Upper lobe of left lung (tissue), 6 donors: ENCODE measurements around the gene PRICKLE2. TPM values are rescaled to one million over a fixed set of nuclear protein-coding genes. Genes with fewer than 3 reads are reported as not detected.

Experiments used
- ATAC-seq, 2 donors: fragments of 200-7000 bp; cut with Tn5 transposase; one replicate each; pipeline ENCODE4 v1.9.1; 2022; ENCODE audit warnings: mild to moderate bottlenecking in 2 of 2, moderate library complexity in 2 of 2; ENCODE audit not compliant: low FRiP score in 2 of 2
- DNase-seq, 2 donors: peaks; one replicate each; pipeline ENCODE4 v3.0.0-alpha.2; 2019 to 2020
- H3K27ac ChIP-seq, 4 donors: fragments of 200-600 bp; sonication (generic); one replicate each; pipeline ENCODE4 v1.5.1; 2016 to 2019
- H3K27me3 ChIP-seq, 4 donors: fragments of 200-600 bp; sonication (generic); one replicate each; pipeline ENCODE4 v1.5.1; 2017 to 2019
- H3K36me3 ChIP-seq, 4 donors: fragments of 200-600 bp; sonication (generic); one replicate each; pipeline ENCODE4 v1.5.1; 2016 to 2019
- H3K4me1 ChIP-seq, 4 donors: fragments of 200-600 bp; sonication (generic); one replicate each; pipeline ENCODE4 v1.5.1; 2018 to 2019
- H3K4me3 ChIP-seq, 4 donors: fragments of 200-600 bp; sonication (generic); one replicate each; pipeline ENCODE4 v1.5.1; 2017 to 2019; ENCODE audit warnings: mild to moderate bottlenecking in 2 of 4, moderate library complexity in 1 of 4
- H3K9me3 ChIP-seq, 4 donors: fragments of 200-600 bp; sonication (generic); one replicate each; pipeline ENCODE4 v1.5.1; 2018 to 2019
- CTCF ChIP-seq, 6 experiments: fragments of 450-650 bp in 4 of 6; fragments of 200-600 bp in 2 of 6; sonication (generic) in 2 of 6; IDR thresholded peaks; one replicate each; pipeline ENCODE4 v1.5.1; 2016 to 2019; ENCODE audit warnings: antibody characterized with exemption in 6 of 6
- EP300 ChIP-seq, 4 donors: sonication (generic); formaldehyde crosslinking; IDR thresholded peaks; one replicate each; pipeline ENCODE4 v1.5.1; 2017; ENCODE audit warnings: antibody characterized with exemption in 4 of 4, control low read depth in 2 of 4
- POLR2A ChIP-seq, 4 donors: fragments of 450-650 bp; IDR thresholded peaks; one replicate each; pipeline ENCODE4 v1.5.1; 2016 to 2017; ENCODE audit warnings: antibody characterized with exemption in 4 of 4, mild to moderate bottlenecking in 2 of 4
- POLR2AphosphoS5 ChIP-seq, 2 donors: sonication (generic); formaldehyde crosslinking; IDR thresholded peaks; one replicate each; pipeline ENCODE4 v1.5.1; 2017; ENCODE audit warnings: antibody characterized with exemption in 2 of 2
- WGBS, 2 donors: methylation state at CpG; one replicate each; pipeline ENCODE4 v1.1.5; 2017 to 2018; 5-methylcytosine and 5-hydroxymethylcytosine counted together
- total RNA-seq, 6 donors: library from RNA; depleted of rRNA in 4 of 6; stranded (reverse); fragments of >200 nt in 4 of 6; gene quantifications; one replicate each; pipeline versions ENCODE4 v1.1.0 to v1.2.1, GENCODE V29; 2016 to 2021
- donor health status: DM: no; HTN: no; CAD: no; lungs with moderate emphysema.
- donor health status: DM: no; HTN: yes; CAD: no; lungs with severe emphysema.

PRICKLE2 gene
- total RNA-seq, 6 donors from 2014 or later: 28.3 to 68.9 (median 36.3) TPM

- TF ChIP-seq POLR2AphosphoS5 (IDR thresholded peaks at IDR 0.05): no peak
- no peak for TF ChIP-seq EP300 (IDR thresholded peaks at IDR 0.05)
- TF ChIP-seq POLR2A (IDR thresholded peaks at IDR 0.05): no peak
- TF ChIP-seq CTCF (IDR thresholded peaks at IDR 0.05): no peak
- DNase-seq: no peak
- H3K27ac ChIP-seq: peak overlapping the region; percentile 68 to 83 (median 76)
- no peaks in the 10 kb centered on the region for H3K9me3 ChIP-seq
- 55 to 57% methylated on average over 2 of the region's 2 CpGs for WGBS, 2 donors
- peak overlapping the region in 1 of 4 donors; percentile 29 for H3K4me3 ChIP-seq
- no peak for ATAC-seq
- no peaks in the 10 kb centered on the region for H3K36me3 ChIP-seq
- no peaks in the 10 kb centered on the region for H3K27me3 ChIP-seq
- peaks cover 37 to 73% (median 45%) of the 10 kb centered on the region in 4 donors for H3K4me1 ChIP-seq
These were observed 10.2 kb downstream of the PRICKLE2 start for GRCh38 chr3:64215103-64215502.

GRCh38 chr3:64214381-64215018 lies 10.8 kb downstream of the PRICKLE2 start:
- Histone ChIP-seq H3K9me3 (no peaks in the 10 kb centered on the region), H3K4me3 (peak overlapping the region in 2 of 4 donors; percentile 18 to 29), H3K4me1 (peaks cover 34 to 75% (median 44%) of the 10 kb centered on the region in 4 donors), H3K27me3 (no peaks in the 10 kb centered on the region), H3K36me3 (no peaks in the 10 kb centered on the region), H3K27ac (peak overlapping the region; percentile 68 to 83 (median 76))
- 24 to 35% methylated on average over 11 of the region's 11 CpGs for WGBS, 2 donors
- DNase-seq (peak in 1 of 2 donors; percentile 40), ATAC-seq (peak in 1 of 2 donors; percentile 72)
- TF ChIP-seq CTCF (IDR thresholded peaks at IDR 0.05): no peak
- no peak for TF ChIP-seq EP300 (IDR thresholded peaks at IDR 0.05)
- TF ChIP-seq POLR2AphosphoS5 (IDR thresholded peaks at IDR 0.05): no peak

- no peak for DNase-seq
- peak in 1 of 2 donors; percentile 22 for TF ChIP-seq POLR2AphosphoS5 (IDR thresholded peaks at IDR 0.05)
- TF ChIP-seq POLR2A (IDR thresholded peaks at IDR 0.05): no peak
- peaks cover 34 to 74% (median 45%) of the 10 kb centered on the region in 4 donors for H3K4me1 ChIP-seq
- WGBS, 2 donors: 12 to 13% methylated on average over 7 to 8 of the region's 8 CpGs
- ATAC-seq: peak in 1 of 2 donors; percentile 77
- H3K36me3 ChIP-seq: no peaks in the 10 kb centered on the region
- peak overlapping the region in 2 of 4 donors; percentile 18 to 29 for H3K4me3 ChIP-seq
- H3K27ac ChIP-seq: peak overlapping the region; percentile 68 to 83 (median 76)
- no peaks in the 10 kb centered on the region for H3K9me3 ChIP-seq
- H3K27me3 ChIP-seq: no peaks in the 10 kb centered on the region
These were observed 11.3 kb downstream of the PRICKLE2 start for GRCh38 chr3:64213962-64214379.

- H3K36me3 ChIP-seq: no peaks in the 10 kb centered on the region
- H3K27ac ChIP-seq: peak overlapping the region; percentile 68 to 83 (median 76)
- H3K4me3 ChIP-seq: peak overlapping the region in 1 of 4 donors; percentile 29
- H3K27me3 ChIP-seq: no peaks in the 10 kb centered on the region
- H3K9me3 ChIP-seq: no peaks in the 10 kb centered on the region
- peaks cover 34 to 68% (median 45%) of the 10 kb centered on the region in 4 donors for H3K4me1 ChIP-seq
- ATAC-seq (no peak), DNase-seq (no peak)
- 57 to 78% methylated on average over 5 to 9 of the region's 9 CpGs for WGBS, 2 donors
- TF ChIP-seq POLR2A (IDR thresholded peaks at IDR 0.05): no peak
- TF ChIP-seq CTCF (IDR thresholded peaks at IDR 0.05): no peak
- TF ChIP-seq EP300 (IDR thresholded peaks at IDR 0.05): no peak
- no peak for TF ChIP-seq POLR2AphosphoS5 (IDR thresholded peaks at IDR 0.05)
These were observed 11.9 kb downstream of the PRICKLE2 start for GRCh38 chr3:64213224-64213878.

GRCh38 chr3:64209866-64210621 lies 15.2 kb downstream of the PRICKLE2 start:
- no peak overlapping the region for H3K4me3 ChIP-seq
- H3K36me3 ChIP-seq: no peaks in the 10 kb centered on the region
- H3K27me3 ChIP-seq: no peaks in the 10 kb centered on the region
- TF ChIP-seq POLR2A (IDR thresholded peaks at IDR 0.05) (no peak), POLR2AphosphoS5 (IDR thresholded peaks at IDR 0.05) (peak in 1 of 2 donors; percentile 25), CTCF (IDR thresholded peaks at IDR 0.05) (no peak)
- no peaks in the 10 kb centered on the region for H3K9me3 ChIP-seq
- H3K4me1 ChIP-seq: peaks cover 20 to 56% (median 34%) of the 10 kb centered on the region in 4 donors
- 55 to 56% methylated on average over 12 of the region's 12 CpGs for WGBS, 2 donors
- peak; percentile 60 to 73 for ATAC-seq
- DNase-seq: peak; percentile 17 to 40
- H3K27ac ChIP-seq: peak overlapping the region; percentile 31 to 83 (median 70)
